Hepatocyte (in vitro differentiated cells): ENCODE data around the gene FUT1. TPM values are rescaled to one million over a fixed set of nuclear protein-coding genes. Genes with fewer than 3 reads are reported as not detected.

Experiments used
- DNase-seq: peaks from one replicate; pipeline ENCODE4 v3.0.0-alpha.2; 2016; ENCODE audit warnings: low spot score
- H2AFZ ChIP-seq: fragments of 200-600 bp; sonication (generic); 2 replicates; pipeline ENCODE4 v1.6.0; 2016; ENCODE audit warnings: antibody characterized with exemption, mild to moderate bottlenecking
- H3K27ac ChIP-seq: fragments of 200-600 bp; sonication (generic); 2 replicates; pipeline ENCODE4 v1.5.1; 2016; ENCODE audit warnings: mild to moderate bottlenecking
- H3K27me3 ChIP-seq: fragments of 200-600 bp; sonication (generic); 2 replicates; pipeline ENCODE4 v1.6.1; 2016
- H3K36me3 ChIP-seq: fragments of 200-600 bp; sonication (generic); replicated peaks from 2 replicates; pipeline ENCODE4 v1.5.1; 2016; ENCODE audit warnings: low read depth; ENCODE audit not compliant: insufficient read depth
- H3K4me1 ChIP-seq: fragments of 200-600 bp; sonication (generic); 2 replicates; pipeline ENCODE4 v1.5.1; 2016; ENCODE audit warnings: mild to moderate bottlenecking, moderate library complexity; ENCODE audit not compliant: insufficient read depth
- H3K4me2 ChIP-seq: fragments of 200-600 bp; sonication (generic); 2 replicates; pipeline ENCODE4 v1.6.0; 2016
- H3K4me3 ChIP-seq: fragments of 200-600 bp; sonication (generic); 2 replicates; pipeline ENCODE4 v1.5.1; 2016; ENCODE audit warnings: mild to moderate bottlenecking
- H3K79me2 ChIP-seq: fragments of 200-600 bp; sonication (generic); 2 replicates; pipeline ENCODE4 v1.6.0; 2017; ENCODE audit warnings: mild to moderate bottlenecking
- H3K9me2 ChIP-seq: fragments of 200-600 bp; sonication (generic); replicated peaks from 2 replicates; pipeline ENCODE4 v1.6.0; 2017; ENCODE audit warnings: mild to moderate bottlenecking; ENCODE audit not compliant: insufficient read depth
- H3K9me3 ChIP-seq: fragments of 200-600 bp; sonication (generic); 2 replicates; pipeline ENCODE4 v1.5.1; 2016; ENCODE audit warnings: low read depth, mild to moderate bottlenecking
- H4K20me1 ChIP-seq: fragments of 200-600 bp; sonication (generic); 2 replicates; pipeline ENCODE4 v1.6.0; 2016; ENCODE audit warnings: mild to moderate bottlenecking; ENCODE audit not compliant: insufficient read depth, poor library complexity, severe bottlenecking
- EZH2 ChIP-seq: fragments of 200-600 bp; sonication (generic); IDR thresholded peaks from 2 replicates; pipeline ENCODE4 v1.6.1; 2016; ENCODE audit warnings: antibody characterized with exemption, mild to moderate bottlenecking, borderline replicate concordance
- EZH2phosphoT487 ChIP-seq: fragments of 200-600 bp; sonication (generic); IDR thresholded peaks from one replicate; pipeline ENCODE4 v1.6.1; 2018; ENCODE audit warnings: antibody characterized with exemption, mild to moderate bottlenecking, low read depth, moderate library complexity; ENCODE audit not compliant: unreplicated experiment, severe bottlenecking
- WGBS: methylation state at CpG from one replicate; pipeline ENCODE4 v1.1.6; 2016; ENCODE audit warnings: low lambda C conversion rate; ENCODE audit errors: missing lambda C conversion rate; 5-methylcytosine and 5-hydroxymethylcytosine counted together
- polyA plus RNA-seq: library from polyadenylated mRNA; unstranded; fragments of >200 nt; fragmentation: Nextera tagmentation; extraction: Ambion mirVana; gene quantifications from 2 replicates; pipeline ENCODE4 v1.2.1, GENCODE V29; 2016
- total RNA-seq: library from RNA; depleted of rRNA; stranded (reverse); fragments of >200 nt; gene quantifications from 2 replicates; pipeline ENCODE4 v1.2.3, GENCODE V29; 2014
- TF ChIP-seq, protein P1 (sequence below): fragments of 200-600 bp; sonication (generic); IDR thresholded peaks from 2 replicates; pipeline ENCODE4 v1.5.1; 2016; ENCODE audit warnings: antibody characterized with exemption, mild to moderate bottlenecking; ENCODE audit not compliant: poor library complexity

Gene FUT1
- total and polyA plus RNA-seq, 2 experiments from 2014 or later: 2.4 to 4.3 TPM

DNA sequence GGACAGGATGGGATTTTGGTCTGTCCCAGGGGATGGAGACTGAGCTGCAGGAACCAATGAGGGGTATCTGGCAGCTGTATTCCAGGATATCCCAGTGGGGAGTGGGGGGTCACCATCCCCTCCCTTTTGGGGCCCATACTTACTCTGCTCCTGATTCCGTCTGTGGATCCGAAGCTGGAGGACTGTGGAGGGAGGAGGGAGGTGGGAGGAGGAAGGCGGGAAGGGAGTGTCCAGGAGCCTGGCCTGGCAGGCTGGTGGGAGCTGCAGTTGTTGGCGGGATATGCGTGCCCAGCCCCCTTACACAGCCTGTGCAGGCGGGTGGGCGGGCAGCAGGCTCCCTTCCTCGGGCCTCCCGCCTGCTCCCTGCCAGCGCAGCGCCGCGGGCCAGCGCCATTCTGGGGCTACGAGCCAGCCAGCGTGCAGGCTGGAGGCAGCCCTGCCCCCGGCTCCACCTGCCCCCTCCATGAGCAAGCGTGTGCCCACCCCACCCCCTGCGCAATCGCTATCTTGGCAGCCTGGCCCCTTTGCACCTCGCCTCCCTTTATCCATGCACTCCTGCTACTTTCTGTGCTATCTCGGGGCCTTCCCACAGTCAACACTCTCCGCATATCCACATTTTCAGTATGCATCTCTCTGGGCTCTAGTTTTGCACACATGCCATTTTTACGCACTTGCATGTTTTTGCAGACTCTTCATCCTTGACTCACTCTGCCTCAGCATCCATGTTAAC is 35.7 kb downstream of the FUT1 start:
- TF ChIP-seq EZH2 (no peak), EZH2phosphoT487 (no peak)
- TF ChIP-seq, protein P1, sequence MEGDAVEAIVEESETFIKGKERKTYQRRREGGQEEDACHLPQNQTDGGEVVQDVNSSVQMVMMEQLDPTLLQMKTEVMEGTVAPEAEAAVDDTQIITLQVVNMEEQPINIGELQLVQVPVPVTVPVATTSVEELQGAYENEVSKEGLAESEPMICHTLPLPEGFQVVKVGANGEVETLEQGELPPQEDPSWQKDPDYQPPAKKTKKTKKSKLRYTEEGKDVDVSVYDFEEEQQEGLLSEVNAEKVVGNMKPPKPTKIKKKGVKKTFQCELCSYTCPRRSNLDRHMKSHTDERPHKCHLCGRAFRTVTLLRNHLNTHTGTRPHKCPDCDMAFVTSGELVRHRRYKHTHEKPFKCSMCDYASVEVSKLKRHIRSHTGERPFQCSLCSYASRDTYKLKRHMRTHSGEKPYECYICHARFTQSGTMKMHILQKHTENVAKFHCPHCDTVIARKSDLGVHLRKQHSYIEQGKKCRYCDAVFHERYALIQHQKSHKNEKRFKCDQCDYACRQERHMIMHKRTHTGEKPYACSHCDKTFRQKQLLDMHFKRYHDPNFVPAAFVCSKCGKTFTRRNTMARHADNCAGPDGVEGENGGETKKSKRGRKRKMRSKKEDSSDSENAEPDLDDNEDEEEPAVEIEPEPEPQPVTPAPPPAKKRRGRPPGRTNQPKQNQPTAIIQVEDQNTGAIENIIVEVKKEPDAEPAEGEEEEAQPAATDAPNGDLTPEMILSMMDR: no peak
- H4K20me1 ChIP-seq: no peaks in the 10 kb centered on the region
- peaks cover 16% of the 10 kb centered on the region for H3K79me2 ChIP-seq
- peaks cover 27% of the 10 kb centered on the region for H3K4me1 ChIP-seq
- H3K9me2 ChIP-seq: no peaks in the 10 kb centered on the region
- no peaks in the 10 kb centered on the region for H3K36me3 ChIP-seq
- H3K27me3 ChIP-seq: no peaks in the 10 kb centered on the region
- DNase-seq: peak; percentile 82
- no peak overlapping the region for H3K4me3 ChIP-seq
- WGBS: 37% methylated on average over 6 of the region's 24 CpGs
- peak overlapping the region; percentile 85 for H3K4me2 ChIP-seq
- no peaks in the 10 kb centered on the region for H3K9me3 ChIP-seq
- H2AFZ ChIP-seq: peak overlapping the region; percentile 22
- H3K27ac ChIP-seq: peak overlapping the region; percentile 89

DNA sequence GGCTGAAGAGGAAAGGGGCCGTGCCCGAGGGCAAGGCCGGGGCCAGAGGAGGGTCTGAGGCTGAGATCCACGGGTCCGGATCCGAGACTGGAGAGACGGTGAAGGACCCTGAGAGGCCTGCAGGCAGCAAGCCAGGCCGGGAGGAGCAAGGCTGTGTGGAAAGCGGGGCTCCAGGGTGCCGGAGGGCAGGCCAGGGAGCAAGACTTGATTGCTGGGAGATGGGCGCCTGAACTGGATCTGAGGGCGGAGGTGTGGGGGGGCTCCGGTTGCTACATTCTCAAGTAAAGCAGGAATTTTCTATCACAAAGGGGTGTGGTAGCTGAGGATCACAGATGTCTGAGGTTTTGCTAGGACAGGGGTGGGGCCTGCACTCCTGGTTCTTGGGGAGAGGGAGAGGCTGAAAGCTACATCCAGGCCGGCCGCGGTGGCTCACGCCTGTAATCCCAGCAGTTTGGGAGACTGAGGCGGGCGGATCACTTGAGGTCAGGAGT is 36.7 kb downstream of the FUT1 start:
- no peaks in the 10 kb centered on the region for H3K27me3 ChIP-seq
- no peaks in the 10 kb centered on the region for H3K36me3 ChIP-seq
- H3K4me1 ChIP-seq: peaks cover 27% of the 10 kb centered on the region
- H3K79me2 ChIP-seq: peaks cover 16% of the 10 kb centered on the region
- no peaks in the 10 kb centered on the region for H3K9me2 ChIP-seq
- TF ChIP-seq, protein P1: no peak
- no peak for TF ChIP-seq EZH2
- no peak for TF ChIP-seq EZH2phosphoT487
- DNase-seq: peak; percentile 25
- peak overlapping the region; percentile 85 for H3K4me2 ChIP-seq
- no peak overlapping the region for H2AFZ ChIP-seq
- H3K9me3 ChIP-seq: no peaks in the 10 kb centered on the region
- 86% methylated on average over 15 of the region's 19 CpGs for WGBS
- no peak overlapping the region for H3K4me3 ChIP-seq
- H3K27ac ChIP-seq: peak overlapping the region; percentile 89
- H4K20me1 ChIP-seq: no peaks in the 10 kb centered on the region

DNA sequence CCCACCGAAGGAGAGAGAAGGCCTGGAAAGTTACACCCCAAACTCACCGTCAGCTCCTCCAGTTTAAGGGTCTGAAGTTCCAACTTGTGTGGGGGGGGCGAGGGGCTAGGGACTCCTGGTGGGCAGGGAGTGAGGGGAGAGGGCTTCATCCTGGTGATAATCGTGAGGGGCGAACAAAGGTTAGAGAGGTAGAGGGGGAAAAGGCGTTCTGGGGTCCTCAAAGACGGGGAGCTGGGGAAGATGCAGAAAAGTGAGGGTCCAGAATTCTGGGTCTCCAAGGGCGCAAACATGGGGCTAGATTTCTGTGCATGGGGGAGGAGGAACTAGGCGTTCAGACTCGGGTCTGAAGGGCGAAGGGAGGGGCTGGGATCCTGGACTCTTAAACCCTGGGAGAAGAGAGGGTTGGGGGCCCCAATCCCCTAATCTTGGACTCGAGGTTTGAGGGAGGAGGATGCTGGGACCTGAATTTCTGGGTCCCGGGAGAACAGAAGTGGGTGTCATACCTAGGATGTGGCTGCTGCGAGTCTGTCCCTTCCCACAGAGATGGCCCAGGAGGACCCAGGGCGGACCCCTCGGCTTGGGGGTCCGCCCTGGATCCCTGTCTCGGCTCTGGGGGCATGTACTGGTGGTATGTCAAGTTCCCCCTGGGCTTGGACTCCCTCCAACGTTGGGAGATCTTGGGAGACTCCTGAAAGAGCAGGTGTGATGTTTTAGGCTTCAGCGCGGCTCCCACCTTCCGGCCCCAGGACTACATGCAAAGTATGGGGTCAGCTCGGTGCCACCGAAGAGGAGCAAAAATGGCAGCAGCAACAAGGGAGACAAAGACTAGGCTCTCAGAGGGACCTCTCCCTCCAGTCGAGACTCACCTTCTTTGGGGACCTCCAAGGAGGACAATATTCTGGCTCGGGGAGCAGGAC is 37.4 kb downstream of the FUT1 start:
- H3K4me1 ChIP-seq: peaks cover 27% of the 10 kb centered on the region
- DNase-seq: no peak
- H4K20me1 ChIP-seq: no peaks in the 10 kb centered on the region
- H3K4me2 ChIP-seq: peak overlapping the region; percentile 85
- peak overlapping the region; percentile 27 for H2AFZ ChIP-seq
- no peaks in the 10 kb centered on the region for H3K9me3 ChIP-seq
- H3K36me3 ChIP-seq: no peaks in the 10 kb centered on the region
- peak overlapping the region; percentile 17 for H3K4me3 ChIP-seq
- WGBS: 75% methylated on average over 24 of the region's 26 CpGs
- no peaks in the 10 kb centered on the region for H3K9me2 ChIP-seq
- no peaks in the 10 kb centered on the region for H3K27me3 ChIP-seq
- TF ChIP-seq EZH2phosphoT487 (no peak), EZH2 (no peak)
- TF ChIP-seq, protein P1: no peak
- peak overlapping the region; percentile 89 for H3K27ac ChIP-seq
- peaks cover 16% of the 10 kb centered on the region for H3K79me2 ChIP-seq
